Measurements from ENCODE around the gene ISCU.
"Not testable (repeated sequence)": the region's sequence is repeated elsewhere in the genome, so short reads cannot be mapped to it uniquely, and the experiment has no call there.

The ISCU gene

DNA sequence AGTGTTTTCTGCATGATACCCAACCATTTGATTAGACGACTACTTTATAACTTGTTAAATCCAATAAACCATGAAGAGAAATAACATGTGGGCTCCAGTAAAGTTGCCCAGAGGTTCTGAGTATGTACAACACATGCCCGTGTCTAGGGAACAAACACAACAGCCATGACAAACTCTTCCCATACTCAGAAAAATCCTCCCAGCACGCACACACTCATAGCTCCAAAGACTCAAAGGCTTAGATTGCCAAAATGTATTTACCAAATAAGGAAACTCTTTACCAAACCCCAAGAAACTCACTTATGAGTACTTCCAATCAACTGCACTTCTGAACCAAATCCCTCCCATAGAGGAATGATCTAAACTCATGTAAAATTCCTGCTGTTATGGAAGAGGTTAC is 18.7 kb upstream of the ISCU start:
- DNase-seq (ENCODE audit: low read depth), result no peak

DNA sequence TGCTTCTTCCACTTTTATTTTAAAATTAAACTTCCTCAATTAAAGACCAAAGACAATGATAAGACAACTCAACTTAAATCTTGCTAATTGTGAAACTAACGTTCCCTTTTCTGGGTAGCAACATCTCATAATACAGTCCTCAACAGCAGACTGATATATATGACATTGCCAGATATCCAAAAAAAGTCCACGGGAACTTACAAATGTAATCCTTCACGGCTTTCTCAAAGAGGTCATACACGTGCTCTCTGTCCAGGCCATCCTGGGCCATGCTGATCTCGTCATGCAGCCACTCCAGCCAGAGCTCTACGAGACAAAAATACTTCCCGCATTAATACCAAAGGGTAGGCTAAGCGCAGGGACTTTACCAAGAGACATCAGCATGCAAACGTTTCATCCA is 14.7 kb upstream of the ISCU start:
- no peak for DNase-seq (ENCODE audit: low read depth)

DNA sequence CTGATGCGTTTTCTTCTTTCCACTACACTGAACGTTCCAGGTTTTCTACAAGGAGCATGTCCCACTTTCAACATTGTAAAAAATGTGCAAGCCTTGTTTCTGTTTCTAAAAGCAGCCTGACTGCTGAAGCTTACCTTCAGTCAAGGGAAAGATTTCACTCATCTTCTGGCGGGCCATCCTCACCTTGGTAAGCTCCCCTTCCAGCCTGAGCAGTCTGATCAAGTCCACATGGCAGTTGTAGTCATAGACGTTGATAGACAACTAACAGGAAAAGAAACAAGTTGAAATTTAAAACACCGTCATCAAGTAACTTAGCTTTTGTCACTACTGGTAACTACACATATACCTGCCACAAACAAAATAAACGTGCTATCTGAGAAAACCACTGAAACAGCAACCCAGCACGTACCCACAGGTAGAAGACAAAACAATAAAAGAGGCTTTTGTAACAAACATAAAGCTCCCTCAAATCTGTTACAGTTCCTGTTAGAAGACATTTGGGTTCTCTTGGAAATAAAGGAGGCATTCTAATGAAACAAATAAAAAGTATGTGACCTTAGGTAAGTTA is 13.4 kb upstream of the ISCU start:
- DNase-seq (ENCODE audit: low read depth), result no peak

DNA sequence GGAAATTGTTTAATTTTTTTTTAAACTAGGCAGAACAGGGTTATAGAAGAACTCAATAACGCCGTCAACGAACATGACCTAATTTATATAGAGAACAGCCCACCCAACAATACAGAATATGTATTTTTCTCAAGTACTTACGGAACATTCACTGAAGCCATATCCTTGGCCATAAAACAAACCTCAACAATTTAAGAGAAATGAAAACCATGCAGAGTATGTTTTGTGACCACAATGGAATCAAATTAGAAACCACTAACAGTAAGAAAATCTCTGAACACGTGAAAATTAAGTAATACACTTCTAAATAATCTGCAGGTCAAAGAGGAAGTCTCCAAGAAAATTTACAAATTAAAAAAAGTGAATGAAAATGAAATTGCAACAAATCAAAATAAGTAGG is 10.9 kb upstream of the ISCU start:
- DNase-seq (ENCODE audit: low read depth), result no peak

DNA sequence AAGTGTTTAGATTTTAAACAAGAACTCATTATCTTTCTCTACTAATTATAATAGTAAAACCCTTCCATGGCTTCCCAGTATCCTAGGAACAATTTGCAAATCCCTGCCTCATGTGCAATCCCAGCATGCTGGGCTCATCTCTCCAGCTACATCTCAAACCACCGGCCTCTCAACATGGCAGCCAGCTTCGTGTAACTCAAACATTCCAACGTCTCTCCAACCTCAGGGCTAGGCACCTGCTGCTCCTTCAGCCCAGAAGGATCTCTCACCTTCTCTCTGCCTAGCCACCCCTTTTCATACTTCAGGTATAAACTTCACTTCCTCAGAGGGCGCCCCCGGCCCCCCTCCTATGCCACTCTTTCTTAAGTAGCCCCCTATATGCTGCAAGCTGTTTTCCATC is 8.6 kb upstream of the ISCU start:
- DNase-seq (ENCODE audit: low read depth), result no peak

DNA sequence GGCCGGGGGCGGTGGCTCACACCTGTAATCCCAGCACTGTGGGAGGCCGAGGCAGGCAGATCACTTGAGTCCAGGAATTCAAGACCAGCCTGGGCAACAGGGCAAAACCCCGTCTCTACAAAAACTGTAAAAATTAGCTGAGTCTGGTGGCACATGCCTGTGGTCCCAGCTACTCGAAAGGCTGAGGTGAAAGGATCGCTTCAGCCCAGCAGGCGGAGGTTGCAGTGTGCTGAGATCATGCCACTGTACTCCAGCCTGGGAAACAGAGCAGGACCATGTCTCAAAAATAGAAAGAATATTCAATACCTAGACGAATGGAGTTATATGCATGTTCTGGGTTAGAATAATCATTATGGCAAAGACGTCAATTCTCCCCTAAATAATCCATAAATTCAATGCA is 7.0 kb upstream of the ISCU start:
- DNase-seq (ENCODE audit: low read depth), result not testable (repeated sequence)

DNA sequence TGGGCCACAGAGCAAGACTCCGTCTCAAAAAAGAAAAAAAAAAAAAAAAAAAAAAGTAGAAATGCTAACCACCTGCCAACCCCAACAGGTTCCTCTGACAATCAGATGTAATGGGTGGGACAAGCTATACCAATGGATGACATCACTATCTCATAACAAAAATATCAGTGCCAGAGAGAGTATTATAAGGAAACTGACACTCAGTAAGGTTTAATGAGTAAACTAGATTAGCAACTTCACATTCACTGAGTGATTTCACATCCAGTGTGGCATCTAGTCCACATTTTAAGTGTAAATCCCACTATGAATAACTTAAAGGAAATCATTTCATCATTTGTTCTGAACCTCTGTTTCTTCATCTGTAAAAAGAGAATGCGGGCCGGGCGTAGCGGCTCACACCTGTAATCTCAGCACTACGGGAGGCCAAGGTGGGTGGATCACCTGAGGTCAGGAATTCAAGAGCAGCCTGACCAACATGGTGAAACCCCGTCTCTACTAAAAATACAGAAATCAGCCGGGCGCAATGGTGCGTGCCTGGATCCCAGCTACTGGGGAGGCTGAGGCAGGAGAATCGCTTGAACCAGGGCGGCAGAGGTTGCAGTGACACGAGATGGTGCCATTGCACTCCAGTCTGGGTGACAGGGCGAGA is 3.3 kb upstream of the ISCU start:
- DNase-seq (ENCODE audit: low read depth), result no peak

DNA sequence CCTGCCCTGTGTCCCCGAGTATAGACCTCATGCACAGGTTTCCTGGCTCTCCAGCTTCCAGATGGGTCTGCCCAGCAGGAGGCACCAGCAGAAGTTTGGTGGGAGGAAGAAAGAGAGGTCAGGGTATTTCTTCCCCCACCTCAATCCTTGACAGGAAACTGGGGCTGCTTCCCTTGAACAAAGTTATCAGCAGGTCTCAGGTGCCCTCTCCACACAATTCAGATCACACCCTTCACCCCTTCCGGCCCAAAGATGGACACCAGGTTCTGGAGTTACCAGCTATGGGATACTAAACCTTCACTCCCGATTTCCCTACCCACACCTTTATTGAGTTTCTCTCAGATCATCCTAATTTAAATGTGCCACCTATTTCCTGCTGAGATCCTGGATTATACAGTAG is 2.6 kb upstream of the ISCU start:
- no peak for DNase-seq (ENCODE audit: low read depth)

DNA sequence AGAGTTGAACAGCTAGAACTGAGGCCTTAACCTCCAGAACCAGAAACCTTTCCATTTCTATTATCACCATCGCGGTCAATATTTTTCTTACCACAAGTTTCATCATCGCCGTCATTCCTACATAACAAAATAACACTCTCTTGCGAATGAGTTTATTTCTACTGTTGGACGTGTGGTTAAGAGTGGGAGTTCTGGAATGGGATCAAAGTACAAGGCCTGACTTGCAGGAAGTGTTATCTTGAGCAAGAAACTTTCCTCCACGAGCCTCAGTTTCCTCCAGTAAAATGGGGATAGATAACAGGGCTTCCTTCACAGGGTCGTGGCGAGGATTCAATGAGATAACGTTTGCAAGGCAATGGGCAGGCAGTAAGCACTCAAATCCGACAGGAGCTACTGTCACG is 2.1 kb upstream of the ISCU start:
- DNase-seq (ENCODE audit: low read depth), result no peak

DNA sequence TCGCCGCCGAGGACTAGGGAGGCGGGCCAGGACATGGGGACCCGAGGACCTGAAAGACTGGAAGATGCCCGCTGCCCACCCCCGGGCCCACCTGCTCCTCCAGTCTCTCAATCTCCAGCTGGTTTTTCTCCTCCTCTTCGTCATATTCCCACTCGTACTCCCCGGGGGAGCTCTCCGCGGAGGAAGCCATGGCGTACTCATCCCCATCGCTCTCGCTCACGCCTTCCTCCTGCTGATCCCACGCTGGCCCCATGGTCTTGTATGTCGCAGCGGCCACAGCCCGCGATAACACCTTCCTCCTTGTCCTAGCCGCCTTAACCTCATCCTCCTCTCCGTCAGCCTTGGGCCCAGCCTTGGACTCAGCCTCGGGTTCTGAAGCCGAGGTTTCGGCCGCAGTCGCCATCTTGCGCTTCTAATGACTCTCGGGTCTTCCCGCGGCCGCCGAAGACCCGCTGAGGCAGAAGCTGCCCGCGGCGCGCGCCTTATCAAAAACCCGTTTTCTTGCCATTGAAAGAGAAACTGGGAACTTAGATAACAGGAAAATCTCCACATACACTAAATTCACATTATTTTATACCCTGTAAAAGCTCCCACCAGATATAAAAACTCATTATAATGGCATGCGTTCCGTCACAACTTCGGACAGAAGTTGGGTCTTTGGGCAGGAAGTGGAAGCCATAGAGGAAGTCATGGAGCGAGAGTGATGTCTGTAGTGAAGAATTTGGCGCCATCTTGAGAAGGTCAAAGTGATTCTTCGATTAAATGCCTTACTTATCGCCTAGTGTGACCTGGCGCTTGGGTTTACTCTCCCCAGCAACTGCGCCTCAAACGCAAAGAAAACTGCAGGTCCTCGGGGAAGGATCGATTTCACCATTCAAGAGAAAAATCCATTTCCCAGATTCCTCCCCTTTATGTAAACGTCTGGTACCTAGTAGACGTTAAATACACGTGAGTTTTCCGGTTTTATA is 1.4 kb upstream of the ISCU start, which contains the start of gene SART3:
Gene SART3 (minus strand): TSS at position 422 of the 968 bp plus-strand sequence. CDS start 19 bp downstream, at position 403.
- DNase-seq (ENCODE audit: low read depth), result peak; percentile 61

DNA sequence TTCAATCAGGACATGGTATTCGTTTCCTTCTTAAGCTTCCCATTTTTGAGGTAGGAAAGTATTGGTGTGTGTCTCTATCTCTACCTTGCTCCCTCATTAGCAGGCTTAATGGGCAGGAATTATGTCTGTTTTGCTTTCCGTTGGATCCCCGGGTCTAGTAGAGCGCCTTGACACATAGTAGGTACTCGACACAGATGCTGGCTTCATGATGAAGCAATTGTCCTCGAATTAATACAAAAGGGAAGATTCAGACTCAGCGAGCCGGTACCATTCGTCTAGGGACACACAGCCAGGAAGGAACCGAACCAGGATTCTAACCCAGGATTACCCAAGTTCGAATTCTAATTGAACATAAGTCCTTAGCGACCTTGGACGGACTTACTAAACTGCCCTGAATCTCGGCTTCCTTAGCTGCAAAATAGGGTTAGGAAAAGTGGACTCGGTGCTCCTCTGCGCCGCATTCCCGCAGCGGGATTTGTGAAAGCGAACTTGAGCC is 496 bp upstream of the ISCU start:
- DNase-seq (ENCODE audit: low read depth), result no peak

DNA sequence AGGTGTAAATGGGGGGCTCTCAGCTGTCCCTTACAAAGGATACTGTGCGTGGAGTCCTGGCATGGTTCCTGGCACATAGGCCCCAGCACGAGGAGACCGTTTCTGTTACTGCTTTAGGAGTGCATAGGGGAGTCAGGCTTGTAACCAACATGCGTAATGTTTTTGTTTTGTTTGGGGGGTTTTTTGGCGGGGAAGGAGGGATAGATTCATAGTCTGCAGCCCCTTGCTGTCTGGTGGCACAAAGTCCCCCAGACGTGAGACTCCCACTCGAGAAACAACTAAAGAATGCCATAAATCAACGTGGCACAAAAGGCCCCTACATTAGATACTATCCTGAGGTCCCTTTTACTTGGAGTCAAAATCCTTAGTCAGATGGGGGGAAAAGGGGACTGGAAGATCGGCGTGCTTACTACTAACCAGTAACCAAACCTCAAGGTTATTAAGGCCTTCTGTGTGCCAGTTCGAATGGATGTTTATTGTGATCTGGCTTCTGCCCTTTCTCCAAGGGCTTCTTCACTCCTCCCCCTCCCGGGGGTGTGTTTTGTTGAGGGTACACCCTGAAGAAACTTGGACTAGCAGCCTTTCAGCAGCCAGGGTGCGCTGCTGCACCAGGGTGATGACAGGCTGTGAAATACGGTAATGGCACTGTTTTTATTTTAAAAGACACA is 874 bp downstream of the ISCU start:
- peak; percentile 84 for DNase-seq (ENCODE audit: low read depth)

DNA sequence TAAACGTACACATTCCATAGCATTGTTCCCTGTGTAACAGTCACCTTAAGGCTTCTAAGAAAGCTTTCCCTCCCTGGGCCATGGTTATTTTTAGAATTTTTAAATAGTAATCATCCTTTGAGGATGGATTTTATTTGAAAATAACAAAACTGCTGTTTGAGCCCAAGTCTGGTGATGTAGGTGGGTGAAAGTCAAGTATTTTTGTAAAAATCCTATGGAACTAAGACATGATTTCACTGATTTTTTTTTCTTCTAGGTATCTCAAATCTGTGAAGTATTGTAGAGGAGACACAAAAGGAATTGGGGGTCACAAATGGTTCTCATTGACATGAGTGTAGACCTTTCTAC is 1.4 kb downstream of the ISCU start:
- DNase-seq (ENCODE audit: low read depth), result no peak

DNA sequence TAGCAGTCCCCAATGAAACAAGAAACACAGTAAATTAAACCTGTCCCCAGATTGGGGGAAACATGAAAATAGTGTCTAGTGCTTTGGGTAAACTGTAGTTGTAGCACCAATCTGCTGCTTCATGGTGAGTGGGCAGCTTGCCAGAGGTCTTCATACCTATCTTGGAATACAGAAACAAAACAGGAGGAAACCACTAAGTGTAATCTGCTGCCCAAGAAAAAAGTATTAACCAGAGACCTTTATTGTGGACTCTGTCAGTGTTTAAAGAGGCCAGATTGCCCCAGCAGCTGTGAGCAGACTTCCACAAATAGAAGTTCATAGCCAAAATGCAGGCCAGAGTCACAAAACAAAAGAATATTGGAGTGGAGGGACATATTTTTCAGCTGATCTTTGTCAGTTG is 2.3 kb downstream of the ISCU start:
- no peak for DNase-seq (ENCODE audit: low read depth)

DNA sequence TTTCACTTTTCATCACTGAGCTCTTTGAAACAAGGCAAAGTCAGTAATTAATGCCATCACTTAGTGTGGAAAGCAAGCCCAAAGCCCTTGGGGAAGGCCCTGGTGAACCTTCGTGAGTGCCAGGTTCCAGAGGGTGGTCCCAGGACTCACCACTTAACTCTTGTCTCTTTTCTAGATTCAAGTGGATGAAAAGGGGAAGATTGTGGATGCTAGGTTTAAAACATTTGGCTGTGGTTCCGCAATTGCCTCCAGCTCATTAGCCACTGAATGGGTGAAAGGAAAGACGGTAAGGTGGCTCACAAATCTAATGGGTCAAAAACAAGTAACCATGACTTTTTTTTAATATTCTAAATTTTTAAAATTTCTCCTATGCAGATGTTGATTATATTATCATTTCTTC is 2.8 kb downstream of the ISCU start:
- DNase-seq (ENCODE audit: low read depth), result no peak

DNA sequence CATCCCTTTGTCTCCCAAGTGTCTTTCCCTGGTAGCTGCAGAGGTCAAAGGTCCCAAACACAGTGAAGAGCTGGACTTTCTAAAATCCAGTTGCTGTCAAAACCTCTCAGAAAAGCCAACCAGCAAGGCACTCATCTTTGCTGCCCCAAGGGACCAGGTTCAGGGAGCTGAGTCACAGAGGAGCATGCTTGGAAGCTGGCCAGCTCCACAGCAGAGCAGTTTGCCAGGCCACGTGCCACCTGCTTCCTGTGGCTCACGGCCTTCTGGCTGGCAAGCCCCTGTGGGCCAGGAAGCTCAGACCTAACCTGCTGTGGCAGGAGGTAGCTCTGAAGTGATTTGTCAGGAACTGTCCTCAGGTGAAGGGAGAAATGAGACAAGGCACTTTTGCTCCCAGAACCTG is 3.6 kb downstream of the ISCU start:
- DNase-seq (ENCODE audit: low read depth), result peak; percentile 45

DNA sequence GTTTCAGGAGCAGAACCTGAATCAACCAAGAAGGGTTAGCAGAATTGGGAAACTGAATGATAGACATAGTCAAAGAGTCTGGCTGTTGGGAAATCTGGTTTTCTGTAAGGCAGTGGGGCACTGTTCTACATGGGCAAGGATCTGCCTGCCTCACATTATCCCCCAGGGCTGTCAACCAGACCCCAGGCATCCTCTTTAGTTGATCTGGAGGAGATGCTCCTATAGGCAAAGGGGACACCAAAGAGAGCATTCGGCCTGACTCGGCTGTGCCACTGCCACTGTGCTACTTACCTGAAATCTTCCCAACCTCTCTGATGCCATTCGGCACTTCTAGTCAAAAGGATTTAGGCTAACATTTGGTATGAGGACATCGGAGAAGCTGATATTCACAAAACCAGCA is 4.1 kb downstream of the ISCU start:
- no peak for DNase-seq (ENCODE audit: low read depth)

DNA sequence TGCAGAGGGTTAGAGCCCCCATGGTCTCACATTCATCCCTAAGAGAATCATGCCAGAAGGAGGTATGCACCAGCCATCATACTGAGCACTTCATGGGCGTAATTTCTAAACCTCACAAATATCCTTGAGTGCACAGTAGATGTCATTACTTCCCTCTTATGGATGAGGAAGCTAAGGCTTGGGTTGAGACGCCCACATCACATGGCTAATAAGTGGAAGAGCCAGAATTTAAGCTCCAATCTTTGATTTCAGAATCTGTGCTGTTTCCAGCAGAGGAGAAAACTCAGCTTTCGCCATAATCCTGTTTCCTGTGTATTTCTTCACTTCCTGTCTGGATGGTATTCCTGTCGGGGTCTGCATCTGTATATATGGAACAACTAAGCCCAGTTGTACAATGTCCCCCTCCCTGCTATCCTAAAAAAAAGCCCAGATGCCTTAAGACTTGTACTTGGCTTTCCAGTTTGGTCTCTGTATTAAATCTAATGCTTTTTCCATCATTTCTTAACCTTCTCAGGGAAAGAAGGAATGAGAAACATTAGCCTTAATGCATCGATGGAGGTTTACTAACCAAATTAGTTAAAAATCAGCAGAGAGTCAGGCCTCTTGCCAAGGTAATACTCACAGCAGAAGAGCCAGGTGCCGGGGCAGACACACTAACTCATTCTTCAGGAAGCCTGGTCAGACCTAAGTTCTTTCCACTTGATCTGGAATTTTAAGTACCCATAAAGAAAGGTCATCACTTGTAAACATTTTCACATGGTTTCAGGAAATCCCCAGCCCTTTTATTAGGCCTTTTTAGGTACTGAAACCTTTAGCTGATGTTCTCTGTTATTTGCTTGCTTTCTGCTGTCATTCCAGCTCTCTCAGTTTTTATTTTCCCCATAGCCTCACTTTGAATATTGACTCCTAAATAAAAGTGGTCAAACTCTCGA is 5.3 kb downstream of the ISCU start:
- DNase-seq (ENCODE audit: low read depth), result no peak

DNA sequence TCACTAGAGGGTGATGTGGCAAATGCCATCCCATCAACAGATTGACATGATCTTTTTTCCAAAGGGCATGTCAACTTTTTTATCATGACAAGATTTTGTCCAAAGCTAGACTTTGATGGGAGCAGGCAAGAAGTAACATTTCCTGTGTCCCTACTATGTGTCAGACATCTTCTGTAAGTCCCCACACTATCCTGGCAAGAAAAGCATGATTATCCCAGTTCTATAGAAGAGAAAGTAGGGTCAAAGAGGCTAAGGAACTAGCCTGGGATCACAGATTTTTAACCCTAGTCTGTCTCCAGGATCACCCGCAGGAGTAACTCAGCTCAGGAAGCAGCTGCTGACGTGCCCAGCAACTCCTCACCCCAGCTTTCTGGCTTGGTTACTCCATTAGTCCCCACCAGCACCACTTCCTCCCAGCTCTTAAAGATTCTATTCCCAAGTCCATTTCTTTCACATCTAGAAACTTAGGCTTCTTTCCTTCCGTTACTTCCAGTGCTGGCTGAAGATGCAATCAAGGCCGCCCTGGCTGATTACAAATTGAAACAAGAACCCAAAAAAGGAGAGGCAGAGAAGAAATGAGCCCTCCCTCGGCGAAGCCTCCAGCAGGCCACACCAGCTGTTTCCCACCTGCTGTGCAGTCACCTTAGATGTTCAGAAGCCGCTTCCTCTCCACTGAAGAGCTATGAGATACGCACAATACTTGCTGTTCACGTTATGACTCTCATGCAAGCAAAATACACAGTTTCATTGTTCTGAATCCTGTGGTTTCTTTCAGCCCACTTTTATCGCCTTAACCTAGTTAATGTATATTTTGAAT is 6.2 kb downstream of the ISCU start:
- peak; percentile 33 for DNase-seq (ENCODE audit: low read depth)

Data from activated gamma-delta T cell treated with anti-CD3 and anti-CD28 coated beads, Interleukin-2, amount 50 U/mL, for 16 hours (primary cell).